PC-9 (cell line): ENCODE data around the gene CAPN5. TPM values are rescaled to one million over a fixed set of nuclear protein-coding genes. Genes with fewer than 3 reads are reported as not detected.

Experiments used
- BruUV-seq: library from RNA; stranded (reverse); fragments of 400-500 nt; replicated peaks from 2 replicates; lab custom pipeline; 2021; lab: Mats Ljungman, UMichigan
- CTCF ChIA-PET: fragments of 300-600 bp; sonication (Branson Sonifier 250); formaldehyde crosslinking; loops from one replicate; lab custom pipeline; 2022; ENCODE audit warnings: antibody characterized with exemption; lab: Charles Lee
- POLR2A ChIA-PET: fragments of 300-600 bp; sonication (Branson Sonifier 250); formaldehyde crosslinking; loops from one replicate; lab custom pipeline; 2022; ENCODE audit warnings: antibody characterized with exemption; ENCODE audit not compliant: unreplicated experiment; lab: Charles Lee
- DNase-seq, 2 experiments: peaks; one replicate each; pipeline versions ENCODE4 v3.0.0 to v3.0.0-alpha.2; 2015 to 2022; ENCODE audit warnings: mixed read lengths in 1 of 2
- H2AFZ ChIP-seq: fragments of 200-600 bp; sonication (generic); 2 replicates; pipeline ENCODE4 v1.8.1; 2017; ENCODE audit warnings: antibody characterized with exemption
- H3F3A ChIP-seq: fragments of 200-600 bp; sonication (generic); 2 replicates; pipeline ENCODE4 v1.8.1; 2017; ENCODE audit warnings: antibody characterized with exemption, mild to moderate bottlenecking, low read depth; ENCODE audit not compliant: insufficient read depth
- H3K27ac ChIP-seq: fragments of 200-600 bp; sonication (generic); 2 replicates; pipeline ENCODE4 v1.6.1; 2016; ENCODE audit warnings: mixed run types
- H3K27me3 ChIP-seq: fragments of 200-600 bp; sonication (generic); 2 replicates; pipeline ENCODE4 v1.6.1; 2016; ENCODE audit warnings: low read depth, mixed run types; ENCODE audit not compliant: insufficient read depth
- H3K36me3 ChIP-seq: fragments of 200-600 bp; sonication (generic); 2 replicates; pipeline ENCODE4 v1.6.1; 2016; ENCODE audit warnings: low read depth, mixed run types
- H3K4me1 ChIP-seq: fragments of 200-600 bp; sonication (generic); replicated peaks from 2 replicates; pipeline ENCODE4 v1.6.1; 2016; ENCODE audit warnings: mixed run types; ENCODE audit not compliant: insufficient read depth
- H3K4me2 ChIP-seq: fragments of 200-600 bp; sonication (generic); 2 replicates; pipeline ENCODE4 v1.6.1; 2017; ENCODE audit warnings: mixed run types
- H3K4me3 ChIP-seq: fragments of 200-600 bp; sonication (generic); 2 replicates; pipeline ENCODE4 v1.6.1; 2016; ENCODE audit warnings: mixed run types
- H3K79me2 ChIP-seq: fragments of 200-600 bp; sonication (generic); 2 replicates; pipeline ENCODE4 v1.6.1; 2017; ENCODE audit warnings: low read depth, mixed run types
- H3K9me2 ChIP-seq: fragments of 200-600 bp; sonication (generic); 2 replicates; pipeline ENCODE4 v1.8.1; 2017; ENCODE audit warnings: mild to moderate bottlenecking; ENCODE audit not compliant: insufficient read depth
- H3K9me3 ChIP-seq: fragments of 200-600 bp; sonication (generic); 2 replicates; pipeline ENCODE4 v1.8.1; 2016; ENCODE audit warnings: low read depth; ENCODE audit not compliant: insufficient read depth
- H4K20me1 ChIP-seq: fragments of 200-600 bp; sonication (generic); 2 replicates; pipeline ENCODE4 v1.8.1; 2017; ENCODE audit not compliant: insufficient read depth
- EZH2 ChIP-seq: fragments of 200-600 bp; sonication (generic); IDR thresholded peaks from 2 replicates; pipeline ENCODE4 v1.8.0; 2017; ENCODE audit warnings: antibody characterized with exemption, low read depth
- intact Hi-C: fragments of 100-400 bp; cut with micrococcal nuclease; formaldehyde crosslinking; loops from one replicate; pipeline ENCODE4 v1.10.0; 2022; ENCODE audit not compliant: unreplicated experiment
- total RNA-seq: library from RNA; stranded (reverse); gene quantifications from 2 replicates; pipeline ENCODE4 v1.2.3, GENCODE V29; 2021
- TF ChIP-seq, protein P1 (sequence below): fragments of 200-600 bp; sonication (generic); conservative IDR thresholded peaks from 2 replicates; pipeline ENCODE4 v1.6.1; 2017; ENCODE audit warnings: mixed run types, antibody characterized with exemption, mild to moderate bottlenecking, moderate library complexity

The CAPN5 gene
- total RNA-seq, 1 experiment from 2014 or later: 9.9 TPM

DNA sequence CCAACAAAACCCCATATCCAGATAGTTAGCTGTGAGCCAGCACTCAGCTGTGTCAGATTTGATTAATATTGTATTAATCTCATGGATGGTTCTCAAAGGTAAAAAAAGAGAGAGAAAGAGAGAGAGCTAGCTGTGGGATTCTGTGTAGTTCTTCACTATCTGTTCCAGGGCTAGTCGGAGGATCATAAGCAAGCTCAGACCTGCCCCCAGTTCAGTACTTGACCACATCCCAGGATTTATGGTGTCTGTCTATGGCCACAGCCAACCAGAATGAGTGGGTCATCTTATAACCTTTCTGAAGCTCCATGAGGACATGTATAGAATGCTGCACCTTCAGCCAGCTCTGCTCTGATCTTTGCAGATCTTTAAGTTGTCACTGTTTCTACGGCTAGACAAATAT, 46.0 kb upstream of the CAPN5 start:
- ChIA-PET CTCF (interaction anchor here (1.0 to 1.4 kb wide), 3 partner anchors 27 to 101 kb away, joined by 3 to 5 read pairs (median 4); no protein-coding TSS in a partner anchor), POLR2A (interaction anchor here (0.5 kb wide), 1 partner anchor 253 kb away, joined by 3 read pairs; no protein-coding TSS in a partner anchor)
- Histone ChIP-seq H3F3A (peaks cover 41% of the 10 kb centered on the region), H3K27me3 (no peaks in the 10 kb centered on the region), H3K4me3 (no peak overlapping the region), H3K27ac (peak overlapping the region; percentile 67), H4K20me1 (no peaks in the 10 kb centered on the region), H3K9me3 (no peaks in the 10 kb centered on the region; the same call in 1 of the 2 replicates), H3K79me2 (no peaks in the 10 kb centered on the region), H3K36me3 (0 out of 2 replicates have a peak, but pooled peaks cover 9% of the 10 kb centered on the region), H2AFZ (no peak overlapping the region), H3K4me1 (peaks cover 48% of the 10 kb centered on the region), H3K9me2 (no peaks in the 10 kb centered on the region), H3K4me2 (peak overlapping the region; percentile 48)
- no TSS peak for BruUV-seq
- no peak for DNase-seq
- TF ChIP-seq, protein P1, sequence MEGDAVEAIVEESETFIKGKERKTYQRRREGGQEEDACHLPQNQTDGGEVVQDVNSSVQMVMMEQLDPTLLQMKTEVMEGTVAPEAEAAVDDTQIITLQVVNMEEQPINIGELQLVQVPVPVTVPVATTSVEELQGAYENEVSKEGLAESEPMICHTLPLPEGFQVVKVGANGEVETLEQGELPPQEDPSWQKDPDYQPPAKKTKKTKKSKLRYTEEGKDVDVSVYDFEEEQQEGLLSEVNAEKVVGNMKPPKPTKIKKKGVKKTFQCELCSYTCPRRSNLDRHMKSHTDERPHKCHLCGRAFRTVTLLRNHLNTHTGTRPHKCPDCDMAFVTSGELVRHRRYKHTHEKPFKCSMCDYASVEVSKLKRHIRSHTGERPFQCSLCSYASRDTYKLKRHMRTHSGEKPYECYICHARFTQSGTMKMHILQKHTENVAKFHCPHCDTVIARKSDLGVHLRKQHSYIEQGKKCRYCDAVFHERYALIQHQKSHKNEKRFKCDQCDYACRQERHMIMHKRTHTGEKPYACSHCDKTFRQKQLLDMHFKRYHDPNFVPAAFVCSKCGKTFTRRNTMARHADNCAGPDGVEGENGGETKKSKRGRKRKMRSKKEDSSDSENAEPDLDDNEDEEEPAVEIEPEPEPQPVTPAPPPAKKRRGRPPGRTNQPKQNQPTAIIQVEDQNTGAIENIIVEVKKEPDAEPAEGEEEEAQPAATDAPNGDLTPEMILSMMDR: no peak
- no peak for TF ChIP-seq EZH2
- intact Hi-C loops: no loop called here

DNA sequence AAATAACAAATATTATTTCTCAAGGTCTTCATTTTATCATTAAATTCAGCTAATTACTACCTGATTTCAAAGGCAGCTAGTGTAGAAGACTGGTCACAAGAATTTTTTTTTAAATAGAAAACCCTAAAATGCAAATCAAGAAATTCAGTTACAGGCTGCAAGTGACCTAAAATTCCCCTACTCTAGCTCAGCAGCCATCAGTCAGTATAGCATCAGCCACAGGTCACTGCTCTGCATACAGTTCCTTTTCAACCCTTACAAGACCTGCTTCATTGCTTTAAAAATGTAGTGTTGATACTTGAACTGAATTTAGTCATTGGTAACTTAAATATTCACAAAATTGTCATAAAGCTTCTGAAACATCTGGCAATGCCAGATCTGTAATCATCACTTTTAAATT, 42.0 kb upstream of the CAPN5 start:
- TF ChIP-seq, protein P1: no peak
- no peak for TF ChIP-seq EZH2
- Histone ChIP-seq H3K36me3 (no peaks in the 10 kb centered on the region), H3K79me2 (no peaks in the 10 kb centered on the region), H3K4me2 (no peak overlapping the region), H3K4me3 (no peak overlapping the region), H4K20me1 (no peaks in the 10 kb centered on the region), H2AFZ (no peak overlapping the region), H3K4me1 (peaks cover 32% of the 10 kb centered on the region), H3K9me2 (no peaks in the 10 kb centered on the region), H3K27me3 (no peaks in the 10 kb centered on the region), H3K27ac (no peak overlapping the region), H3F3A (peaks cover 42% of the 10 kb centered on the region), H3K9me3 (no peaks in the 10 kb centered on the region; the same call in 1 of the 2 replicates)
- no TSS peak for BruUV-seq
- ChIA-PET POLR2A (no interaction called here), CTCF (interaction anchor here (0.6 kb wide), 1 partner anchor 559 kb away, joined by 21 read pairs; no protein-coding TSS in a partner anchor)
- intact Hi-C loops: no loop called here
- no peak for DNase-seq

DNA sequence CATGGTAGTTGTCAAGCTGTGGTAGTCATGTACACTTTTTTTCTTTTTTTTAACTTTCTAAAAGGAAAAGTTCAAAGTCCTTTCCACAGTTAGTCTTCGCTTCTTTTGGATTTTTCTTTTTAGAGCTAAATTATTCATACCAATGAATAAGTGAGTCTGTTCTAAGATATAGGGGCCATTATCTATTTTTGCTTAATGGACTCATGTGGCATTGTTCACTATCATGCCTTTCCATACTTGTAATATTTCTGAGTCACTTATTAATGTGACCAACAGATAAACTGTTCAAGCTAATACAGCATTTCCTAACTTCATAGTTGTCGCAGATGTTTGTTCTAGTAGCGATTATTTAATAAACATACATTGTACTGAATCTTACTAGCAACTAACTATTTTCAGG, 40.5 kb upstream of the CAPN5 start:
- ChIA-PET POLR2A (no interaction called here), CTCF (no interaction called here)
- Histone ChIP-seq H3K9me3 (no peaks in the 10 kb centered on the region; the same call in 1 of the 2 replicates), H3K4me3 (no peak overlapping the region), H3K79me2 (no peaks in the 10 kb centered on the region), H3K36me3 (no peaks in the 10 kb centered on the region), H3K4me1 (peaks cover 20% of the 10 kb centered on the region), H2AFZ (no peak overlapping the region), H3K4me2 (no peak overlapping the region), H3K27ac (no peak overlapping the region), H3K27me3 (no peaks in the 10 kb centered on the region), H3K9me2 (no peaks in the 10 kb centered on the region), H3F3A (peaks cover 27% of the 10 kb centered on the region), H4K20me1 (no peaks in the 10 kb centered on the region)
- TF ChIP-seq EZH2: no peak
- TF ChIP-seq, protein P1: no peak
- intact Hi-C loops: no loop called here
- DNase-seq: no peak
- BruUV-seq: no TSS peak
